ENCODE measurements around the gene SBNO2. TPM values are rescaled to one million over a fixed set of nuclear protein-coding genes. Genes with fewer than 3 reads are reported as not detected.
"Not testable (repeated sequence)": the region's sequence is repeated elsewhere in the genome, so short reads cannot be mapped to it uniquely, and the experiment has no call there.

SBNO2 gene
- total RNA-seq, 1 donor from 2014 or later: 23.1 TPM

- DNase-seq: not testable (repeated sequence)
These were observed 34.8 kb upstream of the SBNO2 start for GRCh38 chr19:1208830-1209229.

- DNase-seq: no peak
These were observed 32.9 kb upstream of the SBNO2 start for GRCh38 chr19:1206864-1207450.

GRCh38 chr19:1206150-1206863 lies 32.2 kb upstream of the SBNO2 start:
- DNase-seq: no peak

GRCh38 chr19:1205114-1206099 lies 31.3 kb upstream of the SBNO2 start, which contains the start of gene STK11:
Gene STK11 (plus strand): TSS chr19:1205778. CDS start chr19:1206914, 1,136 bp downstream.
- peak; percentile 95 for DNase-seq

- DNase-seq: not testable (repeated sequence)
These were observed 26.5 kb upstream of the SBNO2 start for GRCh38 chr19:1200614-1201013.

GRCh38 chr19:1199531-1199930 lies 25.5 kb upstream of the SBNO2 start:
- no peak for DNase-seq

GRCh38 chr19:1189419-1189818 lies 15.4 kb upstream of the SBNO2 start:
- DNase-seq: no peak

- no peak for DNase-seq
These were observed 9.6 kb upstream of the SBNO2 start for GRCh38 chr19:1183543-1184172.

GRCh38 chr19:1182727-1183126 lies 8.7 kb upstream of the SBNO2 start:
- DNase-seq: no peak

GRCh38 chr19:1182068-1182467 lies 8.0 kb upstream of the SBNO2 start:
- DNase-seq: no peak

GRCh38 chr19:1181606-1182005 lies 7.5 kb upstream of the SBNO2 start:
- no peak for DNase-seq

- no peak for DNase-seq
These were observed 3.5 kb upstream of the SBNO2 start for GRCh38 chr19:1177322-1178114.

GRCh38 chr19:1173159-1173844 lies 766 bp downstream of the SBNO2 start:
- DNase-seq: no peak

GRCh38 chr19:1172353-1173158 lies 1.5 kb downstream of the SBNO2 start:
- DNase-seq: peak; percentile 50

GRCh38 chr19:1171755-1172352 lies 2.2 kb downstream of the SBNO2 start:
- no peak for DNase-seq

- no peak for DNase-seq
These were observed 2.9 kb downstream of the SBNO2 start for GRCh38 chr19:1170938-1171754.

- DNase-seq: no peak
These were observed 3.9 kb downstream of the SBNO2 start for GRCh38 chr19:1169921-1170885.
